GM19351 (cell line): ENCODE data around the gene RTN4.

Source experiments
- ATAC-seq: cut with Tn5 transposase; IDR thresholded peaks from one replicate; pipeline ENCODE4 v1.9.1; 2021; ENCODE audit warnings: mild to moderate bottlenecking, moderate library complexity; ENCODE audit not compliant: unreplicated experiment

RTN4 gene

GRCh38 chr2:55043841-55044240, 6.4 kb downstream of the RTN4 start:
- ATAC-seq, result no peak

- ATAC-seq, result no peak
Observed at GRCh38 chr2:55038428-55038827, 11.8 kb downstream of the RTN4 start.

GRCh38 chr2:55035716-55036115, 14.5 kb downstream of the RTN4 start:
- no peak for ATAC-seq

- ATAC-seq, result no peak
Observed at GRCh38 chr2:55033921-55034320, 16.3 kb downstream of the RTN4 start.

GRCh38 chr2:55033076-55033742, 17.0 kb downstream of the RTN4 start:
- ATAC-seq, result peak; percentile 98

GRCh38 chr2:55031505-55031904, 18.7 kb downstream of the RTN4 start:
- no peak for ATAC-seq

DNA sequence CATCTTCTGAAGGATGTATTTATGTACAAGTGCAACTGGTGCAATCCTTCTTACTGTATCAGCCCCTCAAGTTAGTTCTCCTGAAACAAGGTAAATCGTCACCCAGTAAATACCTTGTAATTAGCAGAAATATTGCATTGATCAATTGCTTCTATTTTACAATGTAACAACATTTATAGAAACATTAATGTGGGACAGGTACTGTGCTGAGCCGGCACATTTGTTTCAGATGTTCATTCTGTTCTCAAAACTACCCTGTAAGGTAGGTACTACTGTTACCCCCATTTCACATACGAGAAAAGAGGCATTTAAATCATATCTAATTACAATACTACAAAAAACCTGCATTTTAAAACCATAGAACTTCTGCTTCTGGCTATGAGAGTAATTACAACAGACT, 19.5 kb downstream of the RTN4 start:
- no peak for ATAC-seq

DNA sequence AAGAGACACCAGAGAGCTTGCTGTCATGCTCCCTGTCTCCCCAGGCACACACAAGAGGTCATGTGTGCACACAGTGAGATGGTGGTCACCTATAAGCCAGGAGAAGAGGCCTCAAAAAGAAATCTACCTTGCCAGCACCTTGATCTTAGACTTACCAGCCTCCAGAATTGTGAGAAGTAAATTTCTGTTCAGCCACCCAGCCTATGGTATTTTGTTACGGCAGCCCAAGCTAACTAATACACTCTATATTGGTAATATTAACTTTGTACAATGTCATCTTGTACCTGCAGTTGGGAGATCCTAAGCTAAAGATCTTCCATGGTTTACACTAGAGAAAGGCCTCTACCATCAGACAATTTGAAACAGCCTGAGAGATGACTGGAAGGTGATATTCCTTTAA, 21.2 kb downstream of the RTN4 start:
- ATAC-seq, result no peak

GRCh38 chr2:55027226-55027625, 23.0 kb downstream of the RTN4 start:
- ATAC-seq, result no peak

DNA sequence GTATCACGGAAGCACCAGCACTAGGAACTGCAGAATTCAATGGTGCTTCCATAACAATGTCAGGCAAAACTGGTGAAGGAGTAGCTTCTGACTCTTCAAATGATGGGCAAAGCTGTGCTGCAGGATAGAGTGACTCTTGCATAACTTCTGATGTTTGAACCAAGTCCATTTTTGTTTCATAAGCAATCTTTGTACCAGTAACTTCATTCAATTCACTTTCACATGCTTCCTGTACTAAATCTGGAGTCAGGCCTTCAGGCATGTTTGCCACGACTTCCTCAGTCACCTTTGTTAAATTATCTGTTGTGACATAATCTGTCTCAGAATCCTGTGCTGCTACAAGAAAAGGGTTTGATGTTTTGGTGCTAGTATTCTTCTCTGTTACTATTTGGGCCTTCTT, 24.0 kb downstream of the RTN4 start:
- no peak for ATAC-seq

GRCh38 chr2:55025627-55026026, 24.6 kb downstream of the RTN4 start:
- peak; percentile 34 for ATAC-seq

DNA sequence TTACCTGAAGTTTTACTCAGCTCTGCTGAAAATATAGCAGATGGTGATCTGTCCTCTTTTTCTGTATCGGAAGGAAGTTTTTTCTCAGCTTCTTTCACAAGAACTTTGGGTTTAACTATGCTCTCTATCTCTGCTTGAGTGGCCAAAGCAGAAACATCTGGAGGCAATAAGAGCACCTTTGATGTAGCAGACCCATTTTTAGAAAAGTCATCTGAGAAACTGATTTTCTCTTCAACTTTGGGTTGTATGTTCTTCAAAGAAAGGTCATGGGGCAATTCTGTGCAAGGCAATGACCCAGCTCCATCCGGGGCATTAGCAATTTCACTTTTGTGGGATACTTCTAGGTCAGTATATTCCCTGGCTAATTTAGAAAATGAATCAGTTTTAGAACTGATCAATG, 25.2 kb downstream of the RTN4 start:
- peak; percentile 72 for ATAC-seq

DNA sequence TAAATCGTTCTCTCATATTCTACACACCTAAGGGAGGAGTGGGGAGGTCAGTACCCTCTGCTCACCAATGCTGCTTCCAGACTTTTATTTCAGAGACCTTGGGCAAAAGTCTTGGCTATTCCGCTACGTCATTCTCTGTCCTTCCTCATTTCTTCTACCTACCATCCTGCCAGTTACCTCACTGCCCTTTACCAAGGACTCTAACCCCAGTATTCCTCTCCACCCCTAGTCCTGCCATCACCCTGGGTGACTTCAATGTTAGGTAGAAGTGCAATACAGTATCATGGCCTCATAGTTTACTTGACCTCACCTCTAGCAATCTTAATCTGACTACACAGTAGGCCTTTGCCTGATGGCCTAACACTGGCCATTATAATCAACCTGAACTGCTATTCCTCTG, 27.8 kb downstream of the RTN4 start:
- ATAC-seq, result no peak

- ATAC-seq, result no peak
Observed at GRCh38 chr2:55019526-55020258, 30.6 kb downstream of the RTN4 start.

- no peak for ATAC-seq
Observed at GRCh38 chr2:55018619-55019018, 31.6 kb downstream of the RTN4 start.

DNA sequence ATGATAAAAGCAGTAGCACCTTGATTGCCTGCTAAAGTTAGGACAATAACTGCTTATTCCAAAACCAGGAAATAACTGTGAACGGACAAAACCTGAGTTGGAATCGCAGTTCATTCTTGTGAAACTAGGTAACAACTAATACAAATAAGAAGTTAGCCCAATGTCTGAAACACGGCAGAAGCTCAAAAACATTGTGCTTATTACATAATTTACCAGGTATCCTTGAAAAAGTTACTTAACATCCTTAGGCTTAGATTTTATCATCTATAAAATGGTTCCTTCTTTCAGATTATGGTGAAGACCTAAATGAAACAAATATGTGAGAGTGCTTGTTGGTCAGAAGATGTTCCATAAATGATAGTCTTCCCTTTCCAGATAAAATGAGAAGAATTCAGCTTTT, 32.4 kb downstream of the RTN4 start:
- ATAC-seq, result no peak

- no peak for ATAC-seq
Observed at GRCh38 chr2:55017428-55017827, 32.8 kb downstream of the RTN4 start.

DNA sequence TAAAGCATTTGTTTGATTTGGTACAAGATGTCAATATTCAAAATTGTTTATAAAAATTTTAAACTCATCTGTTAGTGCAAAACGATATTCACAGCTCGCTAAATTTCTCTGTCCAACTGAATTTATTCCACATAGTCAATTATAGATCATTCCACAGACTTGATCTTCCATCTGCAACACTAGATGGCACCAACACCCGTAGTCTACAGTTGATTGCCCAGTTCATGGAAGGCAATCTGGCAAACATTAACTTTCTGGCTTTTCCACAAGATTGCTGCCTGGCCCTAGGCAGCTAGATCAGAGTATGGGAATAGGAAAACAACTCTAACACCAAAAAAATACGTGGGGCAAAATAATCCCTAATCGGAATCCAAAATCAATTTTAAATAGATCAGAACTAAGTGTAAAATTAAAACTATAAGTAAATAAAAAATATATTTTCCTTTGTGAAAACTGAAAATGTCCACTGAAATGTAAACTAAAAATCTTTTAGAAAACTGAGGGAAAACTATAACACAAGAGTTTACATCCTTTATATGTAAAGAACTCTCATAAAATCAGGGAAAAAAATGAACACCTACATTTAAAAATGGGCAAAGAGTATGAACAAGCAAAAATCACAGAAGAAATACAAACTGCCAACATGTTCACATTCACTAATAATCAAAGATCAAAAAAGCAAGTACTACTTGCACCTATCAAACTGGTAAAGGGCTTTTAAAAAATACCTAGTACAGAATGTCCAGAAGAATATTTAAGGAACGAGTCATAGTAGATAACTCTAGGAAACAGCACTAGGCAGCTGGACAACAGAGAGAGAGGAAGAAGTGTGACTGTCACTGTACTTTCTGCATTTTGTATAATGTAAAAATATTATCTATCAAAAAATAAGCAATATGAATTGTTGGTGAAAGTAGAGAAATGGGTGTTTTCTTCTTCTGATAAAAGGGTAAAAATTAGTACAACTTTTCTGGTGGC, 35.0 kb downstream of the RTN4 start:
- no peak for ATAC-seq

- no peak for ATAC-seq
Observed at GRCh38 chr2:55013936-55014335, 36.3 kb downstream of the RTN4 start.

- no peak for ATAC-seq
Observed at GRCh38 chr2:55012672-55013484, 37.4 kb downstream of the RTN4 start.
